T47D (cell line): Measurements from ENCODE around the gene SH3PXD2A.

Experiments used
- DNase-seq, 2 experiments: peaks; one replicate each; pipeline versions ENCODE4 v3.0.0 to v3.0.0-alpha.2; 2011 to 2012; ENCODE audit warnings: low read depth in 1 of 2, low spot score in 1 of 2
- JUND ChIP-seq: IDR thresholded peaks from 2 replicates; pipeline ENCODE4 v1.6.1; 2012; ENCODE audit warnings: low read depth
- in situ Hi-C: cut with HindIII; loops from 2 replicates; pipeline ENCODE4 v1.10.0; 2016; ENCODE audit warnings: low sequenced_read_pairs, low pct_unique_long_range_greater_than_20kb

The SH3PXD2A gene

GRCh38 chr10:103757531-103758293 lies 97.7 kb downstream of the SH3PXD2A start:
- TF ChIP-seq JUND: no peak
- in situ Hi-C loops: no loop called here
- DNase-seq: peak in 1 of 2 experiments; percentile 9

DNA sequence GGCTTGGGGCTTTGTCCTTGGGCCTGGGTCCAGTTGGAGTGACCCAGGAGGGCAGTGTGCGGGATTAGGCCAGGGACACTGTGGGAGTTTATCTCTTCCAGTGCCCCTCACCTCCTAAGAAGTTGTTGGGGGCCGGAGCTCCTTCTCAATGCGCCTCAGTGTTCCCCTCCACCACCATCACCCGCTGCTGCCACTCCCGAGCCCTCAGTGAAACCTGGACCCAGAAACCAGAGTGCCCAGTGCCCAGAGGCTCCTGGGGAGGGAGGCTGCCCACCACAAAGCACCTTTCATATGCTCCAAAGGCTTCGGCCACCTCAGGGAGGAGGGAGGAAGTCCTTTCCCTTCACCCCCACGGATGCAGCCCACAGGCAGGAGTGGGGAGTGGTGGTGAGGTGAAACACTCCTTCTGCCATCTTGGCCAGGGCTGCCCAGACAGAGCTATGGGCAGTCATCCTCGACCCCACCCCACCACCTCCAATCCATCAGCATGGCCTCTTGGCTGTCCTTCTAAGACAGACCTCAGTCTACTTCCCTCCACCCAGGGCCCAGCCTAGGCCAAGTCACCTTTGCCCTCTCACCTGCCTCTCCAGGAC lies 99.0 kb downstream of the SH3PXD2A start:
- in situ Hi-C loops: no loop called here
- TF ChIP-seq JUND: no peak
- DNase-seq: no peak

DNA sequence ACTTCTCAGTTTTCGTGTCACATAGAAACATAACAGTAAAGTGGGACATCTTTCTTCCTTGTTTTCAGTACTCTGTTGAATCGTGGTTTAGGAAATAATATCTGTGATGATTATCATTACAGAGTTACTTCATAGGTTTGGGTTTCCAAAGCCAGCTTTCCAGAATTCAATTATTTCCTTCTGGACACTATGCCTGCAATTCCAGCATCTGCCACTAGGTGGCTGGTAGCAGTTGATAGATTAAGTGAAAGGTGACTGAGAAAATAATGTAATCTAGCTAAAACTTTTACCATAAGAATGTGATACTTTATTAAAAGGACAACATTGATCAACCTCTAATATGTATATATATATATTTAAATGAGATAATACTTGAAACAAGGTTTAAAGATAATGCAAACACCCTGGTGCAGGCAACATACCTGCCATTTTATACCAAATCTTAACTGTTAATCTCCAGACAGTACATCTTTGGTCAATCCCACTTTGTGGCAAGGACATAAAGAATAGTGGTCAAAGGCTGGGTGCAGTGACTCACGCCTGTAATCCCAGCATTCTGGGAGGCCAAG lies 102.6 kb downstream of the SH3PXD2A start:
- TF ChIP-seq JUND: no peak
- in situ Hi-C loops: no loop called here
- DNase-seq: no peak

- in situ Hi-C loops: no loop called here
- no peak for DNase-seq
- TF ChIP-seq JUND: no peak
Observed at GRCh38 chr10:103751667-103752290, 103.6 kb downstream of the SH3PXD2A start.

DNA sequence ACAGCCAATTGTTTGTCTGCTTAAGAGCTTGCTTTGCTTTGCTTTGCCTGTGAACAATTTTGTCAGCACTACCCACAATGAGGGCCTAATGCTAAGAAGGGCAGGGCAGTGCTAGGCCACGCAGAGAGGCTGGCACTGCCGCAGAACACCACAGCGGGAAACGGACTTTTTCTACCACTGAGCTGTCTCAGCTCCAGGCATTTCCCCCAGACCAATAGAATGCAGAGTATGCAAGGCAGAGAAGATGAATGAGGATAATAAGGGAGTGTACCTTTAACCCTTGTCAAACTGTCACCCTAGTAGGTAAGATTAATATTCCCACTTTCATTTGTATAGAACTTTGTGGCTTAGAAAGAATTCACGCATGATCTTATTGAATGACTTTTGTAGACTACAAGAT lies 104.5 kb downstream of the SH3PXD2A start:
- TF ChIP-seq JUND: no peak
- in situ Hi-C loops: no loop called here
- DNase-seq: no peak

- DNase-seq: no peak
- in situ Hi-C loops: no loop called here
- no peak for TF ChIP-seq JUND
Observed at GRCh38 chr10:103749779-103750178, 105.6 kb downstream of the SH3PXD2A start.

DNA sequence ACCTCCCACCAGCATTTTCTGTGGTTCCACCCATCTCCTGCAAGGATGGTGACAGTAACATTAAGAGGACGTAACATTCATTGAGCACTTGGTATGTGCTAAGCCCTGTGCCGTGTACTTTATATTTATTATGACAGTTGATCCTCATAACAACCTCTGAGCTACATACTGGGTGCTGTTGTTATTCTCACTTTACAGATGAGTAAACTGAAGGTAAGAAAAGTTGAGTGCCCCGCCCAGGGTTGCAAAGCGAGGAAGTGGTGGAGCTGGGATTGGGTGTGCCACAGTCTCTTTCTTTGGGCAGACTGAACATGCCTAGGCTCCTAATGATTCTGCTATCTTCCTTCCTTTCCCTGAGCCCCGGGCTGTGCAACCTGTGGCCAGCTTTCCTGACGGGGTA lies 107.4 kb downstream of the SH3PXD2A start:
- in situ Hi-C loops: no loop called here
- no peak for TF ChIP-seq JUND
- DNase-seq: no peak

DNA sequence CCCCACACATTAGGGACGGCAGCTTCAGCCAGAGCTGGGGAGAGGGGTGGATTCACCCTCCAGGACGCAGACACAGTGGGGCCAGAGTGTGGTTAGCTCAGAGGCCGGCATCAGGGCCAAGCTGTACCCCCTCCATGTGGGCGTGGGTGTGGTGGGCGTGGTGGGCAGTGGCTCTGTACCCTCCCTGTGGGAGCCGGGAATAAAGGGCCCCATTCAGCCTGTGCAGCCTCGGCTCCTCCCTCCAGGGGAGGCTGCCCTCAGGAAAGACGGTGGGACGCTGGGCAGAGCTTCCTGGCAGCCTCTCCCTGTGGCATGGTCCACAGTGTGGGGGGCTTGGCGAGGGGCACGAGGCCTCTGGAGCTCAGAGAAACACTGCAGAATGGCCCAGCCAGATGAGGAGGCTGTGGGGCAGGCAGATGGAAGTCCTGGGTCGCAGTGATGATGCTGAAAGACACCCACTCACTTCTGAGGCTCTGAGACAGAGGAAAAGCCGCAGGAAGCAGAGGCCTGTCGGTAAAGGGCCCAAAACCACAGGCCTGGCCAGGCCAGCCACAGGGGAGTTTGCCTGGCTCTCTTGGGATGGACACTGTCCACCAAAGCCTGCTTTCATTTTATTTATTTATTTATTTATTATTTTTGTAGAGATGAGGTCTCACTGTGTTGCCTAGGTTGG lies 108.0 kb downstream of the SH3PXD2A start:
- TF ChIP-seq JUND: no peak
- DNase-seq: no peak
- in situ Hi-C loops: no loop called here

- TF ChIP-seq JUND: no peak
- DNase-seq: no peak
- in situ Hi-C loops: no loop called here
Observed at GRCh38 chr10:103746598-103746997, 108.8 kb downstream of the SH3PXD2A start.

DNA sequence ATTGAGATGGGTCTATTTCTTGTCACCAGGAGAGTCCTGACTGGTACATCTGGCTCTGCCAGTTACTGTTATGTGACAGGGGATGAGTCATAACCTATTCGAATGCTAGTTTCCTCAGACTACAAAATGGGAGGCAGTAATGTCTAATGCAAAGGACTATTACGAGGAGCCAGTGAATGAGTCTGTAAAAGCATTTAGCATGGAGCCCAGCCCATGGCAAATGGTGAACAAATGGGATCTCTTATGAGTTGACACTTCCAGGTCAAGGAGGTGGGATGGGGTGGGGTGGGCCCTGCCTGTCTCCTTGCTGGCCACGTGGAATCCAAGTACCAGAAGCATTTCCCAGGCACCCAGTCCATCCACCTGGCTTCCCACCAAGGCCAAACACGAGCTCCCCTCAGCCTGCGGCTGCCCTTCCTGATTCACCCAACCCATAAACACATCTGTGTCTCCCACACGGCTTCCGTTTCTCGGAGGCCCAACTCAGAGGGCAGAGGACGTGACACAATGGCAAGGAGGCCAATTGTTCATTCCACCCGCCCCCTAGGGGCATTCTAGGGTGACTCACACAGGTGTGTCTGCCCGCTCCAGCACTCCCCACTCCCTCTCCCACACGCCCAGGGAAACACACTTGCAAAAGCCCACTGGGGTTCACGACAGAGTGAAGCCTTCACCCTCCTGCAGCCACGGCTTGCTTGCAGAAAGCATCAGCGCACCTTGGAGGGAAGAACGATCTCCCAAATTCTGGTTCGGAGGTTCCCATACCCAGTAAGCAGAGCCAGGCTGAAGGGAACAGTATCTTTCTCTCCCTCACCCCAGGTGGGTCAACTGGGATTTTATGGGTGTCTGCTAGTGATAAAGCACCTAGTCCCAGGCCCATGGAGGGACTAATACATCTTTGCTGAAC lies 109.8 kb downstream of the SH3PXD2A start:
- no peak for TF ChIP-seq JUND
- DNase-seq: peak in 1 of 2 experiments; percentile 45
- in situ Hi-C loops: no loop called here

- no peak for DNase-seq
- no peak for TF ChIP-seq JUND
- in situ Hi-C loops: no loop called here
Observed at GRCh38 chr10:103742824-103743223, 112.6 kb downstream of the SH3PXD2A start.

DNA sequence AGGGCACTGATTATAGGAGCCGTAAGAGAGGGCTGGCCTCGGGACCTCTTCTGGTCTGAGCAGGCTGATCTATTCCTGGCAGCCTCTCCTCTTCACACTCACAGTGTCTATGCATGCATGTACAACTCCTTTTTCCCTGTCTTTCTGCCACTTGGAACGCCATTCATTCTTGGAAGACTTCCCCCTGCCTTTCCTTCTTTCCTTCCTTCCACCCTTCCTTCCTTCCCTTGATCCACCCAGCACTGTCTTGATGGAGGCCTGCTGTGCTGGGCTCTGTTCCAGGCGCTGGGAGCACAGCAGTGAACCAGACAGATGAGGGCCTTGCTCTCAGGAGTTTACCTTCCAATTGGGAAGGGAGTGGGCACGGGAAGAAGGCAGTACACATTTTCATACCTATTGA lies 114.8 kb downstream of the SH3PXD2A start:
- in situ Hi-C loops: no loop called here
- no peak for TF ChIP-seq JUND
- no peak for DNase-seq
